Stimulated activated CD4-positive, alpha-beta T cell treated with anti-CD3 and anti-CD28 coated beads, Interleukin-2, amount 100 ng/mL, for 24 hours (primary cell): Measurements from ENCODE around the gene RHCG.
"Not testable (repeated sequence)": the region's sequence is repeated elsewhere in the genome, so short reads cannot be mapped to it uniquely, and the experiment has no call there.

Source experiments
- DNase-seq, 2 donors: peaks; one replicate each; pipeline ENCODE4 v3.0.0-alpha.2; 2020

RHCG gene

GRCh38 chr15:89475661-89476060 is 20.7 kb downstream of the RHCG start:
- no peak for DNase-seq

GRCh38 chr15:89472785-89473256 is 23.6 kb downstream of the RHCG start:
- peak; percentile 34 to 68 for DNase-seq

- DNase-seq = no peak
Observed at GRCh38 chr15:89469426-89470096, 26.8 kb downstream of the RHCG start.

GRCh38 chr15:89468813-89469212 is 27.6 kb downstream of the RHCG start:
- not testable (repeated sequence) for DNase-seq

GRCh38 chr15:89463113-89463512 is 33.3 kb downstream of the RHCG start:
- DNase-seq = no peak

GRCh38 chr15:89462198-89462912 is 34.0 kb downstream of the RHCG start:
- DNase-seq = no peak

- no peak for DNase-seq
Observed at GRCh38 chr15:89461386-89461785, 35.0 kb downstream of the RHCG start.

GRCh38 chr15:89460048-89460447 is 36.3 kb downstream of the RHCG start:
- no peak for DNase-seq

- no peak for DNase-seq
Observed at GRCh38 chr15:89459271-89460038, 36.9 kb downstream of the RHCG start.

- DNase-seq = no peak
Observed at GRCh38 chr15:89458440-89458839, 37.9 kb downstream of the RHCG start.

- no peak for DNase-seq
Observed at GRCh38 chr15:89457086-89457485, 39.3 kb downstream of the RHCG start.

- DNase-seq = no peak
Observed at GRCh38 chr15:89455535-89455934, 40.8 kb downstream of the RHCG start.

GRCh38 chr15:89452330-89452836 is 44.0 kb downstream of the RHCG start:
- no peak for DNase-seq

GRCh38 chr15:89451846-89452245 is 44.5 kb downstream of the RHCG start:
- DNase-seq = no peak

- no peak for DNase-seq
Observed at GRCh38 chr15:89450076-89451006, 46.0 kb downstream of the RHCG start.

- no peak for DNase-seq
Observed at GRCh38 chr15:89448825-89449224, 47.6 kb downstream of the RHCG start.

- no peak for DNase-seq
Observed at GRCh38 chr15:89447676-89448075, 48.7 kb downstream of the RHCG start.

GRCh38 chr15:89446255-89446891 is 50.0 kb downstream of the RHCG start:
- DNase-seq = no peak

GRCh38 chr15:89445518-89445917 is 50.9 kb downstream of the RHCG start:
- no peak for DNase-seq

- no peak for DNase-seq
Observed at GRCh38 chr15:89444241-89445225, 51.9 kb downstream of the RHCG start.

GRCh38 chr15:89443581-89443980 is 52.8 kb downstream of the RHCG start:
- no peak for DNase-seq
